Neural cell (in vitro differentiated cells): Measurements from ENCODE around the gene ZNF446.

ENCODE experiments used
- CTCF ChIP-seq: fragments of 450-650 bp; IDR thresholded peaks from 2 replicates; pipeline ENCODE4 v1.5.1; 2014; ENCODE audit warnings: antibody characterized with exemption, mild to moderate bottlenecking, moderate library complexity; ENCODE audit not compliant: poor library complexity, severe bottlenecking
- POLR2AphosphoS5 ChIP-seq: IDR thresholded peaks from 2 replicates; pipeline ENCODE4 v1.6.1; 2012
- TAF1 ChIP-seq: IDR thresholded peaks from 2 replicates; pipeline ENCODE4 v1.6.1; 2012; ENCODE audit warnings: low read depth

- TF ChIP-seq POLR2AphosphoS5 = no peak
- no peak for TF ChIP-seq CTCF
- TF ChIP-seq TAF1 = no peak
These were observed 997 bp upstream of the ZNF446 start for GRCh38 chr19:58474997-58475713.
